ENCODE measurements around the gene TSPAN33.

The TSPAN33 gene

DNA sequence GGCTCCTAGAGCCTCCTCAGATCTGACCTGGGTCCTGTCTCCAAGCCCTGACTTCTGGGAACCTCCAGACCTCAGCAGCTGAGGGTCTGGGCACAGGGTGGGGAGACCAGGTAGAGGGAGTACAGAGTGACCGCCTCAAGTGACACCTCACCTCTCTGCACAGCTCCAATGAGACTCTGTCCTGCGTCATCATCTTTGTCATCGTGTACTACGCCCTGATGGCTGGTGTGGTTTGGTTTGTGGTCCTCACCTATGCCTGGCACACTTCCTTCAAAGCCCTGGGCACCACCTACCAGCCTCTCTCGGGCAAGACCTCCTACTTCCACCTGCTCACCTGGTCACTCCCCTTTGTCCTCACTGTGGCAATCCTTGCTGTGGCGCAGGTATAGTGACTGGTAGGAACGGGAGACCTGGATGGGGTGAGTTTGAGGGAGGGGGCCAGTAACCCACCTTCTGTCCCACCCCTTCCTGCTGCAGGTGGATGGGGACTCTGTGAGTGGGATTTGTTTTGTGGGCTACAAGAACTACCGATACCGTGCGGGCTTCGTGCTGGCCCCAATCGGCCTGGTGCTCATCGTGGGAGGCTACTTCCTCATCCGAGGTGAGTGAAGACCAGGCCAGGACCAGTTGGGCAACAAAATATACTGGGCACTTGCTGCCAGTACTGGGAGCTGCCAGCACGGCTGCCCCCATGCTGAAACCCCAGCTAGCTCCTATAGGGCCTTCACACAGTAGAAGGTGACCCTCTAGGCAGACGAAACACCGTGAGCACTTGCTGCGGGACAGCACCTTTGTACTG, 61.7 kb downstream of the TSPAN33 start:
- no peaks in the 10 kb centered on the region for H3K27me3 ChIP-seq
- no peaks in the 10 kb centered on the region for H3K4me1 ChIP-seq
- no peak for TF ChIP-seq CTCF (IDR thresholded peaks at IDR 0.05; ENCODE audit: low read depth, low read length)
- DNase-seq, result no peak
- H3K36me3 ChIP-seq, result no peaks in the 10 kb centered on the region
- no peaks in the 10 kb centered on the region for H3K9me3 ChIP-seq
- no peak overlapping the region for H3K4me3 ChIP-seq (ENCODE audit: low read depth, low read length)

GRCh38 chr7:129208667-129209066, 64.2 kb downstream of the TSPAN33 start:
- H3K4me1 ChIP-seq, result no peaks in the 10 kb centered on the region
- no peaks in the 10 kb centered on the region for H3K36me3 ChIP-seq
- no peaks in the 10 kb centered on the region for H3K9me3 ChIP-seq
- H3K27me3 ChIP-seq, result no peaks in the 10 kb centered on the region
- no peak overlapping the region for H3K4me3 ChIP-seq (ENCODE audit: low read depth, low read length)
- peak; percentile 58 for DNase-seq
- peak; percentile 25 for TF ChIP-seq CTCF (IDR thresholded peaks at IDR 0.05; ENCODE audit: low read depth, low read length)

DNA sequence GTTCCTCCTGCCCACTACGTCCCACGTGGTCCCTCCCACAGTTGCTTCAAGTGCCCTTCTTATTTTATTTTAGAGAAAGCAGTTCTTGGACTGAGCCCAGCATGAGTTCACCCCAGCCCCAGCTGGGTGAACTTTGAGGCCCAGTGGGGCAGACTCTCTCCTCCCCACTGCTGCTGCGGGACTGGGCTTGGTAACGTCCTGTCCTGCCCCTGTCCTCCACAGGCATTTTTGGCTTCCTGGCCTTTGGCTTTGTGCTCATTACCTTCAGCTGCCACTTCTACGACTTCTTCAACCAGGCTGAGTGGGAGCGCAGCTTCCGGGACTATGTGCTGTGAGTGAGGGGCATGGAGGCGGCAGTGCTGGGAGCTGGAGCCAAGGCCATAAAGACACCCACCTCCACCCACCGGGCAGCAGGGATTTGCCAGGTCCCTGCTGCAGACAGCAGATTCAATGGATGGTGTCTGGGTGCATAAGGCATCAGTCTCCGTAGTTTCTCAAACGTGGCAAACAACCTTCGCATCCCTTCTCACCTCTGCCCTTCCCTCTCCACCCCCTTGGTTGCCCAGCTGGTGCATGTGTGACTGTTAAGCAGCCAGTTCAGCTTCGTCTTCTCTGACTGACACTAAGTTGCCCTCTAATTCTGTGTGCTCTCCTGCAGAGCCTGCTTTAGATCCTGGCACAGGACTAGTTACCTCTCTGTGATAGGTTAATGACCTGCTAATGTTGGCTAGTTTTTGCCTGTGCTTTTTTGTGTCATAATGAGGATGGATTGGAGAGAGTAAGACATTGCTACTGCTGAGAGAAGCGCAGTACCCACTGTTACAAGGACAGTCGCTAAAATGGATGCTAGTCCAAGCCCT, 64.8 kb downstream of the TSPAN33 start:
- no peak for DNase-seq
- no peak overlapping the region for H3K4me3 ChIP-seq (ENCODE audit: low read depth, low read length)
- no peaks in the 10 kb centered on the region for H3K27me3 ChIP-seq
- no peaks in the 10 kb centered on the region for H3K9me3 ChIP-seq
- no peak for TF ChIP-seq CTCF (IDR thresholded peaks at IDR 0.05; ENCODE audit: low read depth, low read length)
- no peaks in the 10 kb centered on the region for H3K36me3 ChIP-seq
- no peaks in the 10 kb centered on the region for H3K4me1 ChIP-seq

- H3K36me3 ChIP-seq, result no peaks in the 10 kb centered on the region
- H3K4me1 ChIP-seq, result no peaks in the 10 kb centered on the region
- no peaks in the 10 kb centered on the region for H3K9me3 ChIP-seq
- DNase-seq, result peak; percentile 85
- H3K4me3 ChIP-seq (ENCODE audit: low read depth, low read length), result no peak overlapping the region
- peak; percentile 81 for TF ChIP-seq CTCF (IDR thresholded peaks at IDR 0.05; ENCODE audit: low read depth, low read length)
- no peaks in the 10 kb centered on the region for H3K27me3 ChIP-seq
These were observed 65.9 kb downstream of the TSPAN33 start for GRCh38 chr7:129210256-129210988.

DNA sequence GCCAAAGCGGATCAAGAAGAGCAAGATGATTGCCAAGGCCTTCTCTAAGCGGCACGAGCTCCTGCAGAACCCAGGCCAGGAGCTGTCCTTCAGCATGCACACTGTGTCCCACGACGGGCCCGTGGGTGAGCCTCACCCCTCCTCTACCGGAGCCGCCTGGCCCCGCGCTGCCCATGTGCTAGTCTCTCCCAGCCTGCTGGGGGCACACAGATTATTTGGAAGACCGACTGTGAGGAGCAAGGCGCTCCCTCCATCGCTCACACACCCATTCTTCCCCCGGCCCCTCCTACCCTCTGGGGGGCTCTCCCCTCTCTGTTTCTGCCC, 66.4 kb downstream of the TSPAN33 start:
- no peaks in the 10 kb centered on the region for H3K27me3 ChIP-seq
- TF ChIP-seq CTCF (IDR thresholded peaks at IDR 0.05; ENCODE audit: low read depth, low read length), result no peak
- no peaks in the 10 kb centered on the region for H3K4me1 ChIP-seq
- no peak overlapping the region for H3K4me3 ChIP-seq (ENCODE audit: low read depth, low read length)
- 0 out of 2 replicates have a peak, but pooled peaks cover 3% of the 10 kb centered on the region for H3K9me3 ChIP-seq
- DNase-seq, result no peak
- H3K36me3 ChIP-seq, result no peaks in the 10 kb centered on the region

Data from BE2C (cell line).